Activated CD8-positive, alpha-beta memory T cell treated with anti-CD3 and anti-CD28 coated beads for 4 hours (primary cell): ENCODE results near the gene SIL1.
"Not testable (repeated sequence)": the region's sequence is repeated elsewhere in the genome, so short reads cannot be mapped to it uniquely, and the experiment has no call there.

ENCODE experiments used
- DNase-seq, 2 donors: peaks; one replicate each; pipeline ENCODE4 v3.0.0-alpha.2; 2020; ENCODE audit warnings: low read depth in 2 of 2

The SIL1 gene

DNA sequence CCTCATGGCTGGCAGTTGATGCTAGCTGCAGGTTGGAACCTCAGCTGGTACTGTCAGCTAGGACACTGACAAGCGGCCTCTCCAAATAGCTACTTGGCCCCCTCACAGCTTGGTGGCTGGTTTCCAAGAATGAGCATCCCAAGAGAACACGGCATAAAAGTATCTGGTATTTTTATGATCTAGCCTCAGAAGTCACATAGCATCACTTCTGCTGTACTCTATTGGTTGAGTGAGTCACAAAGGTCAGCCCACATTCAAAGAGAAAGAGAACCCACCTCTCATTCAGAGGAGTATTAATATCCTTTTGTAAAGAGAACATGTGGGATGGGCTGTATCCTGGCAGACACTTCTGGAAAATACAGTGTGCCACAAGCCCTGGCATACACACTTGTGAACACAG lies 6.0 kb upstream of the SIL1 start:
- no peak for DNase-seq

DNA sequence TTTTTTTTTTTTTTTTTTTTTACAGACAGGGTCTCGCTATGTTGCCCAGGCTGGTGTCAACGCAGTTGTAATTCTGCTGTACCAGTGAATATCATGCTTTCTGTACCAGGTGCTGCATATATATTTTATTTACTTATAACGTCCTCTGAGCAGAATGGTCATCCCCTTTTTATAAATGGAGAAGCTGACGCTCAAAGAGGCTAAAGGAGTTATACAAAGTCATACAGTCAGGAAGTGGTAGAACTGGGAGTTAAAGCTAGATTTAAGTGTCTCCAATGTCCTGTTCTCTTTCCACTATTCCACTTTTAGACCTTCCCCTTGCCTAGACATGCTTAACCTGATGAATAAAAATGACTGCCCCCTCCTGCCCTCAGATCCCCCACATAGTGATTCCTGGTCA lies 1.2 kb upstream of the SIL1 start:
- no peak for DNase-seq

DNA sequence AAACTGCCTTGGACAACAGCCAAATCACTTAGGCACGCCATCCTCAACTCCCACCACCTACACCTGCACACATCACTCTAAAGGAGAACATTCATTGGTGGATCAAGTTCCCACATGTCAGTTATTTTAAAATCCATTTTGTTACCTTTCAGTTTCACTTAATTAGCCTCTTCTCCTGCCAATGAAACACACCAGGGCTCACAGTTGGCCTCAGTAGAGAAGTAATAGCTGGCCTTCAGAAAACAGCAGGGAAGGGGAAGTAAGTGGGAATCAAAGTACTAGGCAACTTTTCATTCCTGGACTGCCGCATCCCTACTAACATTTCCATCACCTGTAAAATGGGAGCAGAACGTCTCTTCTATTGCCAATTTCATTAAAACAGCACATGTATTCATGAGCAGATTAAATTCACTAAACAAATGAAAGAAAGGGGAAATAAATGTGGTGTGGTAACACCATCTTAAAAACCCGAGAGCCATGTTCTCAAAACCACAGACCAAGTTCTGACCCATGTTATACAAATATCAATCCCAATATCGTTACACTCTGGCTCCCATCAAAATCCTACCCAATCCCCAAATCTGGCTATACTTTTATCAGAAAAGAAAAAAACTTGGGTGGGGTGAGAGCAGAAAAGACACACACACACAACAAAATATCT lies 1.7 kb downstream of the SIL1 start:
- no peak for DNase-seq

GRCh38 chr5:139194486-139194885 lies 3.7 kb downstream of the SIL1 start:
- DNase-seq: no peak

GRCh38 chr5:139193928-139194327 lies 4.2 kb downstream of the SIL1 start:
- DNase-seq: no peak

DNA sequence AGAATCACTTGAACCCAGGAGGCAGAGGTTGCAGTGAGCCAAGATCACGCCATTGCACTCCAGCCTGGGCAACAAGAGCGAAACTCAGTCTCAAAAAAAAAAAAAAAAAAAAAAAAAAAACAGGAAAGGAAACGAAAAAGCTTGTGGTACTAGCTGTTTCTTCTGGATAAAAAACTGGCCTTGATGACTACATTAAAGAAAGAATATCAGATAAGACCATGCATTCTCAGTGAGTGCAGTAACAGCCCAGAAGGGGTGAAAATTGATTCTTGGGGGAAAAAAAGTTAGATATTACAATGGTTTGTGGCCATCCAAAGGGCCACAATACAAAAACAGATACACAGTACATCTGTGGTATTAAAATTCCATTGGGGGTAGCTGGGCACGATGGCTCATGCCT lies 5.3 kb downstream of the SIL1 start:
- DNase-seq: not testable (repeated sequence)

- DNase-seq: not testable (repeated sequence)
These were observed 6.2 kb downstream of the SIL1 start for GRCh38 chr5:139191954-139192353.

GRCh38 chr5:139190125-139190524 lies 8.0 kb downstream of the SIL1 start:
- no peak for DNase-seq

DNA sequence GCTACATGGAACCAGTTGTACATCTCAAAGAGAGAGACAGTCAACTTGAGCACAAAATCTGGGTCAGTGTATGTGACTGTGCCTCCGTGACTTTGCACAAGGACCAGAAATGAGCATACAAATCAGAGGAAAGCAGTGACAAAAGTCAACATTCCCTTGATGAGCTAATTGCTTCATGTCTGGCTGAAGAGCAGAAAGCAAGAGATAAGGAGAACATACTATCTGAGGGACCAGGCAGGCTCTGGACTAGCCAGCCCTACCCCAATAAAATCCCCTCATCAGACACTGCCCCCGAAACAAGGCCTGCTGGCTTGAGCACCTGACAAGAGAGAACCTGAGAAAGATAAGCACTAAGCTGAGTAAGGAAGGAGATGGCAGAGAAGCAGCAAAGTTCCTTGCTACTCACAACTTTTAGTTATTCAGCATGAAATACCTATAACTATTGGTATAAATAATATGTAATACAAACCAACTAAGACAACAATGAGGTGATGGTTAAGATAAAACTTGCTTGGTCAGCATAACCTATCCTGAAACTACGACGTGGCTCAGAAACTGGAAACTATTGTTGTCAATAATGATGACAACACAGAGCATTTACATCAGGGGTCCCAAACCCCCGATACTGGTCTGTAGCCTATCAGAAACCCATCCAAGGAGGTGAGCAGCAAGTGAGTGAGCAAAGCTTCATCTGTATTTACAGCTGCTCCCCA lies 9.5 kb downstream of the SIL1 start:
- no peak for DNase-seq

DNA sequence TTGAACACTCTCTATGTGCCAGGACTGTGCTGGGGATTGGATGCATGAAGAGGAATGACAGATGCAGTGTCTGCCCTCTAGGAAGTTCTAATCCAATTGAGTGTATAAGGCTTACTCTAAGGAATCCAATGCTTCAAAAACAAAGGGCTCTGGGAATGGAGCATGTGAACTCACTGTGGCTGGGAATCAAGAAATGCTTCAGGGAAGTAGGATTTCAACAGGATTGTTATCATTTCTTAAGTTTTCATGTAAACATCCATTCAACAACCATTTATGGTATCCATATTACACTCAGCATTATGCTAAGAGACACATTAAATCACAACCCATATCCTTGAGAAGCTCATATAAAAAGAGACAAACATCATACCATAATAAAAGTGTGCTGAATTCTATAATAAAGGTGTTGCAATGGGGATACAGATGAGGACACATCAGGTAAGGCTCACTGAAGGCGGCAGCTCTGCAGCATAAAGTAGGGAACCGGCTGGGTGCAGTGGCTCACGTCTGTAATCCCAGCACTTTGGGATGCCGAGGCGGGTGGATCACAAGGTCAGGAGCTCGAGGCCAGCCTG lies 11.3 kb downstream of the SIL1 start:
- no peak for DNase-seq

GRCh38 chr5:139186261-139186660 lies 11.9 kb downstream of the SIL1 start:
- no peak for DNase-seq

DNA sequence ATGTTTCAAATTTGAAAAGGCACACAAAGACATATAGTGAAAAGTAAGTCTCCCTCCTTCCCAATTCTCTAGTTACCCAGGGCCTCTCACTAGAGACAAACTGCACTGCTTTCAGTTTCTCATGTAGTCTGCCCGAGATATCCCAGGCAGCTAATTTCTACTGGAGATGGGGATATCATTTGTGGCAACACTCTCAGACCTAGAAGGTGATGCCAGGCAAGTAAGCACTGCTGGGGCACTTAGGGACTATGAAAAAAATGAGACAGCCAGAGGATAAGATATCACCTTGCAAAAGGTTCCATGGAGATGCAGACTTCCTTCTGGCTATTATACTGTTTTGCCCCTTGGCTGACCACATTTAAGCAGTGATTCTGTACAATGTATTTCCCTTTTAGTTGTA lies 12.6 kb downstream of the SIL1 start:
- DNase-seq: no peak

DNA sequence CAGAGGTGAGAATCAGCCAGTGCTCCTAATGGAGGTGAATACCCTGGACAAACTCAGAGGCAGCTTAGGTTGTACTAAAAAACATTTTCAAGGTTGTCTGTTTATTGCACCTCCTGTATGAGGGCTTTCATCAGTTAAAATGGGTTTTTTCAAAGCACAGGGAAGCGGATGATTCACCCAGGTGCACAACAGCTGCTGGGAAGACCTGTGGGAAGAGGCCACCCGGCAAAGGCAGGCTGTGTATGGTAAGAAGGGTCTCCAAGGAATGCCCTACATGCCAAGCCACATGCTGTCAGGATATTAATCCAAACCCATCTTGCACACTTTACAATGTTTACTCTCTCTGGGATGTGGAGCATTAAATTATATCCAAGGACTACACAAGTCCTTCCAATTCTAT lies 14.7 kb downstream of the SIL1 start:
- DNase-seq: no peak

- no peak for DNase-seq
These were observed 15.5 kb downstream of the SIL1 start for GRCh38 chr5:139182528-139183296.

DNA sequence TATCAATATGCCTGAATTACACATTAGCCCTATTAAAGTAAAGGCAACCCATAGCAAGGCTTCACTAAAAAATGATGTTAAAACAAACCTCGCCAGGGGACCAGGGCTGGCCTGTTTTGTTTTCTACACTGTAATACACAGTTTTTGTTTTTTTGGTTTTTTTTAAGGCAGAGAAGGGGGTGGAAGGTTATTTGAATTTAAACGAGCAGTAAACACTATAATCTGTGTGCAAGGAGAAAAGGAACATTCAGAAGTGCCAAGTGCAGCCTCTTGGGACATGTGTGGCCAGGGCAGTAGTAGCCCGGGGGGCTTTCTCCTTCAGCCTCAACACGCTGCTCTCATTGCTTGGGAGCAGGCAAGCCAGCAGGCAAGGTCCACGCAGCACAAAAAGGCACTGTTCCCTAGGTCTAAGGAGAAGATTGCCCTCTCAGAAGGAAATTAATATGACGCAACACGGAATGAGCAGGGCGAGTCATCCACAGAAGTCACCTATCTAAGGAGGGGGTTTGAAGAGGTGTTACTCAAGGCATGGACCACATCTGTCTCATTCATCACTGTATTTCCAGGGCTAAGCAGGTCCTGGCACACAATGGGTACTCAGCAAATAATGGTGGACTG lies 16.2 kb downstream of the SIL1 start:
- DNase-seq: no peak

- no peak for DNase-seq
These were observed 16.8 kb downstream of the SIL1 start for GRCh38 chr5:139181322-139181730.

- no peak for DNase-seq
These were observed 17.3 kb downstream of the SIL1 start for GRCh38 chr5:139180850-139181249.

- DNase-seq: not testable (repeated sequence)
These were observed 18.2 kb downstream of the SIL1 start for GRCh38 chr5:139179778-139180513.

- no peak for DNase-seq
These were observed 19.2 kb downstream of the SIL1 start for GRCh38 chr5:139178935-139179334.

- DNase-seq: no peak
These were observed 19.6 kb downstream of the SIL1 start for GRCh38 chr5:139178589-139178917.

- no peak for DNase-seq
These were observed 20.2 kb downstream of the SIL1 start for GRCh38 chr5:139177809-139178588.
